H1 (cell line): Measurements from ENCODE around the gene SLC1A5. TPM values are rescaled to one million over a fixed set of nuclear protein-coding genes. Genes with fewer than 3 reads are reported as not detected.
A peak's percentile ranks its signal among the peaks of the same experiment; 100 is the strongest.

ENCODE experiments used
- ATF2 ChIP-seq: IDR thresholded peaks from 2 replicates; pipeline ENCODE4 v1.6.1; 2012; ENCODE audit warnings: low read length, inconsistent platforms
- BACH1 ChIP-seq: IDR thresholded peaks from 2 replicates; pipeline ENCODE4 v1.6.1; 2012; ENCODE audit warnings: low read length, improper control_type of control experiment
- CTBP2 ChIP-seq: IDR thresholded peaks from 2 replicates; pipeline ENCODE4 v1.7.0; 2011; ENCODE audit warnings: borderline replicate concordance, mild to moderate bottlenecking, moderate library complexity, mixed read lengths, low read length; ENCODE audit not compliant: insufficient read depth, insufficient read length
- E2F6 ChIP-seq: IDR thresholded peaks from 2 replicates; pipeline ENCODE4 v1.6.1; 2012; ENCODE audit warnings: inconsistent platforms
- FOSL1 ChIP-seq: IDR thresholded peaks from 2 replicates; pipeline ENCODE4 v1.6.1; 2011; ENCODE audit warnings: mild to moderate bottlenecking, low read depth, low read length, moderate library complexity; ENCODE audit not compliant: insufficient read depth
- GTF2F1 ChIP-seq: IDR thresholded peaks from 2 replicates; pipeline ENCODE4 v1.6.1; 2012; ENCODE audit warnings: low read depth, low read length, improper control_type of control experiment, borderline replicate concordance
- MAX ChIP-seq: IDR thresholded peaks from 2 replicates; pipeline ENCODE4 v1.6.1; 2012; ENCODE audit warnings: inconsistent platforms
- PHF8 ChIP-seq: fragments of 200-600 bp; sonication (generic); conservative IDR thresholded peaks from 2 replicates; pipeline ENCODE4 v1.7.1; 2012; ENCODE audit warnings: low read depth, mild to moderate bottlenecking, inconsistent platforms, low read length, moderate library complexity
- POLR2AphosphoS5 ChIP-seq: IDR thresholded peaks from 2 replicates; pipeline ENCODE4 v1.6.1; 2011; ENCODE audit warnings: low read depth, low read length
- SAP30 ChIP-seq: fragments of 300-600 bp; sonication (generic); IDR thresholded peaks from 2 replicates; pipeline ENCODE4 v1.7.1; 2012; ENCODE audit warnings: low read length, moderate library complexity, mild to moderate bottlenecking, inconsistent platforms; ENCODE audit not compliant: insufficient read depth, insufficient replicate concordance
- SIN3A ChIP-seq, 2 experiments: IDR thresholded peaks in 1 of 2; conservative IDR thresholded peaks in 1 of 2; 2 replicates each; pipeline ENCODE4 v1.6.1; 2011 to 2012; ENCODE audit warnings: low read length in 2 of 2, improper control_type of control experiment in 1 of 2, low read depth in 1 of 2, mild to moderate bottlenecking in 1 of 2
- SP1 ChIP-seq: IDR thresholded peaks from 2 replicates; pipeline ENCODE4 v1.6.1; 2011; ENCODE audit warnings: low read depth, low read length
- TAF1 ChIP-seq: IDR thresholded peaks from 2 replicates; pipeline ENCODE4 v1.6.1; 2011; ENCODE audit warnings: mild to moderate bottlenecking, low read depth, low read length
- TBP ChIP-seq: IDR thresholded peaks from 2 replicates; pipeline ENCODE4 v1.6.1; 2011; ENCODE audit warnings: low read depth, low read length, improper control_type of control experiment
- polyA plus RNA-seq, 7 experiments: library from polyadenylated mRNA; depleted of rRNA in 3 of 7; stranded (reverse) in 5 of 7; unstranded in 2 of 7; fragments of >200 nt in 5 of 7; fragments of 200-250 nt in 2 of 7; gene quantifications; 1 replicate in 5 of 7; 2 replicates in 1 of 7; 4 replicates in 1 of 7; pipeline versions ENCODE4 v1.2.1 to v1.2.3, GENCODE V29; 2011 to 2013; ENCODE audit warnings: missing spikeins in 2 of 7, mixed read lengths in 2 of 7
- total RNA-seq: library from RNA; stranded (reverse); fragmentation: NEBNext Ultra II Directional; extraction: Animal tissue kit (Norgen Biotek cat#: 25700); gene quantifications from 2 replicates; pipeline ENCODE4 v1.2.1, GENCODE V29; 2021

The SLC1A5 gene
- total and polyA plus RNA-seq, 2 of the 8 experiments (the other 6 are each of a cell fraction or from before 2014, with no cell fraction given) = 291 to 351 TPM

- peak; percentile 98 for TF ChIP-seq TBP
- TF ChIP-seq SAP30 = peak; percentile 12
- TF ChIP-seq TAF1 = peak; percentile 99
- TF ChIP-seq PHF8 = peak; percentile 92
- TF ChIP-seq MAX = peak; percentile 90
- peak; percentile 79 for TF ChIP-seq SP1
- peak; percentile 98 for TF ChIP-seq E2F6
- 0 out of 2 replicates have a peak, but pooled peaks have one; percentile 38 for TF ChIP-seq ATF2
- peak; percentile 89 for TF ChIP-seq GTF2F1
- no peak for TF ChIP-seq FOSL1
- peak; percentile 91 to 93; a peak in 3 of 4 replicates for TF ChIP-seq SIN3A (conservative IDR thresholded peaks at IDR 0.05 in 1 of 2, IDR thresholded peaks at IDR 0.05 in 1 of 2; ENCODE audit: low read depth in 1 of 2, low read length in 2 of 2)
- peak; percentile 99 for TF ChIP-seq POLR2AphosphoS5
- TF ChIP-seq CTBP2 = peak; percentile 51
- TF ChIP-seq BACH1 = no peak
Observed at GRCh38 chr19:46788262-46788967, at the start of gene SLC1A5 (continued).
